GM21515 (cell line): Measurements from ENCODE around the gene GTF2F1.
"Not testable (repeated sequence)": the region's sequence is repeated elsewhere in the genome, so short reads cannot be mapped to it uniquely, and the experiment has no call there.

Source experiments
- ATAC-seq: cut with Tn5 transposase; IDR thresholded peaks from one replicate; pipeline ENCODE4 v1.9.1; 2021; ENCODE audit not compliant: unreplicated experiment

Gene GTF2F1, protein sequence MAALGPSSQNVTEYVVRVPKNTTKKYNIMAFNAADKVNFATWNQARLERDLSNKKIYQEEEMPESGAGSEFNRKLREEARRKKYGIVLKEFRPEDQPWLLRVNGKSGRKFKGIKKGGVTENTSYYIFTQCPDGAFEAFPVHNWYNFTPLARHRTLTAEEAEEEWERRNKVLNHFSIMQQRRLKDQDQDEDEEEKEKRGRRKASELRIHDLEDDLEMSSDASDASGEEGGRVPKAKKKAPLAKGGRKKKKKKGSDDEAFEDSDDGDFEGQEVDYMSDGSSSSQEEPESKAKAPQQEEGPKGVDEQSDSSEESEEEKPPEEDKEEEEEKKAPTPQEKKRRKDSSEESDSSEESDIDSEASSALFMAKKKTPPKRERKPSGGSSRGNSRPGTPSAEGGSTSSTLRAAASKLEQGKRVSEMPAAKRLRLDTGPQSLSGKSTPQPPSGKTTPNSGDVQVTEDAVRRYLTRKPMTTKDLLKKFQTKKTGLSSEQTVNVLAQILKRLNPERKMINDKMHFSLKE

DNA sequence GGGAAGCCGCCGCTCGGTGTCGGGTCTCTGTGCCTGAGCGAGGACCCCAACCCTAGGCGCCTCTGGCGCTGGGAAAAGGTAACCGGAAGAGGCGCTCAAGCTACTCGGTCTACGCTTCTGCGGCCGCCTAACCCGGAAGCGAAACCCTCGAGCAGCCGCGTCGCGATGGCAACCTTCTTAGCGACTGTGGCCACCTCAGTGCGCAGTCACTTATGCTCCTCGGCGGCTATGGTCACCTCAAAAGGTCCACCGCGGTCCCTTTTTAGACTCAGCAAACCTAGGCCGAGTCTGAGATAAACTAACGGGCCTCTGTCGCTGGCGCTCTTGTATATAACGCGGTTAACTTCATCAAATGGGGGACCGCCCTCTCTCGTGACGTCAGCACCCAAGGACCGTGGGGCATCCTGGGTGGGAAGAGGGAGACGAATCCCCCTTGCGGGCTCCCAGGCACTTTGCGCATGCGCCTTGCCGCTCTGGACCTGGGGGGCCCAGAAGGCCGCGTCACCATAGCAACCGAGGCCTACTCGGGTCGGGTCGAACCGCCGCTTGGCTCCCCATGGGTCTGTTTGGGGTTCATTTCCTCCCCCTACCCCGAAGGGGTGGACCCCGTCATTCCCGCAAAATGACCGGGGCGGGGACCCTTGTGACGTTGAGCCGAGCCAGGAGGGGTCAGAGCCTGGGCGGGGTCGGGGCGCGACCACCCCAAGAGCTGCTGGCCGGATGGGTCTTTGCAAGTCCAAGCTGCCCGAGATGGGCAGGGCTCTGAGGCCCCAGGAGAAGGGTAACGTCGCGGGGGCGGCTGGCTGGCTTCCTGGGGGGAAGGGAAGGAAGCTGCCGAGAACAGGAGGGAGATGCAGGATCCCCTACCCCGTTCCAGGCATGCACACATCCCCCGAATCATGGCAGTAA, at the start of gene GTF2F1:
TSS of gene GTF2F1 (minus strand) at position 91 of the 909 bp plus-strand sequence. CDS start 169 bp downstream, outside the sequence.
- ATAC-seq = peak; percentile 80

DNA sequence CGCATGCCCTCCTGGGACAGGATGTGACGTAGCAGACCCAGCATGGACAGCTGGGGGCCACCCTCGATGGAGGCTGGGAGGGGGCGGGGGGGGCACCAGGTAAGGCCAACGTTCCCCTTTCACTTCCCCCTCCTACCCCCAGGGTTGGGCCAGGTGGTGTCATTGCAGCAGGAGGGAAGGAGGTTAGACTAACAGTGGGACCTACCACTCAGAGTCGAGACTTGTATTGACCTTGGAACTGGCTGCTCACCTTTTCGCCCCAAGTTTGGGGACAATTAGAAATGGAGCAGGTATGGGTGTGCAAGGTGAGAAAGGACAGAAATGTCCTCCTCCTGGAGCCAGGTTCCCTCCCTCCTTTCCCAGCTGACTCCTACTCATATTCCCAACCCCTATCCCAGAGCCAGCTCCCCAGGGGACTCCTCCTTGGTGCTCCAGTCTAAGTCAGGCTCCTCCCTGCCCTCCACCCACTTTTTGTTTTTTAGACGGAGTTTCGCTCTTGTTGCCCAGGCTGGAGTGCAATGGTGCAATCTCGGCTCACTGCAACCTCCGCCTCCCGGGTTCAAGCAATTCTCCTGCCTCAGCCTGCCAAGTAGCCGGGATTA, 49.2 kb upstream of the GTF2F1 start:
- ATAC-seq = no peak

DNA sequence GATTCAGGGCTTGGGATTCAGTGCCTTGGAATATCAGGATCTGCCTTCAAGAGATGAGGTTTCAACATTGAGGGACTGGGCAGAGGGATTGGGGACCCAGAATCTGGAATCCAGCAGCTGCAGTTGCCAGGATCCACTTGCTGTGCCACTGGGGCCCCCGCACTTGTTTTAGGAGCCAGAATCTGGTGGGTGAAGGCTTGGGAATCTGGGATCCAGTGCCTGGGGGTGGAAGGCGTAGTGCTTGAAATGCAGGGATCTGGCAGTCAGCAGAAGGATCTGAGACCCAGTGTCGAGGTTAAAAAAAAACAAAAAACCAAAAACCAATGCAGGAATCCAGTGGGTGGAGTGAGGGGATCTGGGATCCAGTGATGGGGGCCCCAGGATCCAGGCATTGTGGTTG, 47.9 kb upstream of the GTF2F1 start:
- ATAC-seq = no peak

DNA sequence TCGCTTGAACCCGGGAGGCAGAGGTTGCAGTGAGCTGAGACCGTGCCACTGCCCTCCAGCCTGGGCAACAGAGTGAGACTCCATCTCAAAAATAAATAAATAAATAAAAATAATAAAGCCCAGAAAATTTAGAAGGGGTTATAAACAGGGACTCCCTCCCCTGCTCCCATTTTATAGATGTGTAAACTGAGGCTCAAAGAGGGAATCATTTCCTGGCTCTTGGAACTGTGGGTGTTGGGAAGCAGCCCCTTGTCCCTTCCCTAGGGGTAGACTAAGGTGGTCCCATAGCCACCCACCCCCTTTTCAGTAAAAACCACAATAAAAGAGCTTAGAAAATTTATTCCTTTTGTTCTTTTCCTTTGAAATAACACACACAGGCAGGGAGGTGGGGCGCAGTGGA, 46.8 kb upstream of the GTF2F1 start:
- ATAC-seq = no peak

DNA sequence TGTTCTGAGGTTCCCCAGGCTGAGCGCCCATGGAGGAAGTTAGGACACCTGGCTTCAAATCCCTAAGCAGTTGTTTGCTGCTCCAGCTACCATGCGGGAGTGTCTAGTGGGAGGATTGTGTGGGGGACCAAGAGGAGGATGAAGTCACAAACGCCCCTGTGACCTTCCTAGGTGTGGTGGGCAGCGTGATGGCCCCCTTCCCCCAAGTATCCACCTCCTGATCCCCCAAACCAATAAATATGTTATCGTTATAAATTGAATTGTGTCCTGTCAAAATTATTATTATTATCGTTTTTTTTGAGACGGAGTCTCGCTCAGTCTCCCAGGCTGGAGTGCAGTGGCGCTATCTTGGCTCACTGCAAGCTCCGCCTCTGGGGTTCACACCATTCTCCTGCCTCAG, 40.7 kb upstream of the GTF2F1 start, which contains the start of gene SLC25A41:
TSS of gene SLC25A41 (minus strand) at position 101 of the 400 bp plus-strand sequence. CDS start at position 31, 70 bp downstream.
- ATAC-seq = no peak

DNA sequence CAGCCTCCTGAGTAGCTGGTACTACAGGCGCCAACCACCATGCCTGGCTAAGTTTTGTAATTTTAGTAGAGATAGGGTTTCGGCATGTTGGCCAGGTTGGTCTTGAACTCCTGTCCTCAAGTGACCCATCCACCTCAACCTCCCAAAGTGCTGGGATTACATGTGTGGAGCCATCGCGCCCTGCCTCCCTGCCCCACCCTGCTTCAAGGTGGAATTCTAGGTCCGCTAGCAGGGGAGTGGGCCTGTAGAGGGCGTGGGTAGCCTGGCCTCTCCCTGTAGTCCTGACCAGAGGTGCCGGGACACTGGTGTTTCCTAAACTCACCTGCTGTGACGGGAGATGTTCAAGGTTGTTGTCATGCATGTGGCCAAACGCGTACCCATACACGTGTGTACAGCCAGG, 40.2 kb upstream of the GTF2F1 start:
- ATAC-seq = no peak

DNA sequence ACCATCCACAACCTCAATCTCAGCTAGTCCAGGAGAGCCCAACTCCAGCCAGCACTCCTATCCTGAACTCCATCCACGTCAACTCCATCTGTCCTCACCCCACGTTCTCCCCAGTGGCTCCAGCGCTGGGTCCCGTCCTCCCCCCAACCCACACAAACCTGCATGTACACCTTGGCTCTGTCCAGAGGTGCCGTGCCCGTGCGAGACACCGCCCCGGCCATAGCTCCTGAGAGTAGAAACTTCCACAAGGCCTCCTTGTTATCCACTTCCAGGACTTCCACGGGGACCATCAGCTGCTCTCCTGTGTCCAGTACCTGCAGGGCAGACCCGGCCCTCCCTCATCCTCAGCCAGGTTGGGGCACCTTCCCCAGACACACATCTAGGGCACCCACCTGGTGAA, 38.9 kb upstream of the GTF2F1 start:
- ATAC-seq = no peak

DNA sequence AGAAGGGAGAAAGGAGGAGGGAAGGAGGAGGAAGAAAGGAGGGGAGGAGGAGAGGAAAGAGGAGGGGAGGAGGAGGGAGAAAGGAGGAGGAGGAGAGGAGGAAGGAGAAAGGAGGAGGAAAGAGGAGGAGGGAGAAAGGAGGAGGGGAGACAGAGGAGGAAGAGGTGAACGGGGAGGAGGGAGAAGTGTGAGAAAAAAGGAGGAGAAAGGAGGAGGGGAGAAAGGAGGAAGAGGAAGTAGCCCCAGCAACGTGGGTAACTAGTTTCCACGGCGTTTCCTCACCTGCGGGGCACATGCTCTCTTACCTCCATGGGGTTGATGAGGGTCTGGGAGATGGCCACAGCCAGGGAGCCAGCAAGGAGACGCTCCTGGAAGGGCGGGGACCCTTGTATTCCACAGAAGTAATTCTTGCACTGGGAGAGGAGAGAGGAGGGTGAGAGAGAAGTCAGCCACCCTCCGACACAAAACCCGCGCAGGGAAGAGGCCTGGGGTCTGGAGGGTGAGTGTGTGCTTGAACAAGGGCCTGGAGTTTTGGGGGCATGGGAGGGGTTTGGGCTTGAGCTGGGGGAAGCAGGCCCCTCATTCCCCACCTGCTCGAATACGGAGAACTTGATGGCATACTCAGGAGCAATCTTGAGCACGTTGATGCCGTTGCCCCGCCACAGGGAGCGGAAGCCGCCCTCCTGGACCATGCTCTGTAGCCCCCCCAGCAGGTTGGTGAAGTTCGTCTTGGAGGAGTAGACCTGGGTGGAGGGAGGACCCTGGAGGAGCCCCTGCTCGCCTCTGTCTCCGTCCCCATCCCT, 36.7 kb upstream of the GTF2F1 start:
- no peak for ATAC-seq

DNA sequence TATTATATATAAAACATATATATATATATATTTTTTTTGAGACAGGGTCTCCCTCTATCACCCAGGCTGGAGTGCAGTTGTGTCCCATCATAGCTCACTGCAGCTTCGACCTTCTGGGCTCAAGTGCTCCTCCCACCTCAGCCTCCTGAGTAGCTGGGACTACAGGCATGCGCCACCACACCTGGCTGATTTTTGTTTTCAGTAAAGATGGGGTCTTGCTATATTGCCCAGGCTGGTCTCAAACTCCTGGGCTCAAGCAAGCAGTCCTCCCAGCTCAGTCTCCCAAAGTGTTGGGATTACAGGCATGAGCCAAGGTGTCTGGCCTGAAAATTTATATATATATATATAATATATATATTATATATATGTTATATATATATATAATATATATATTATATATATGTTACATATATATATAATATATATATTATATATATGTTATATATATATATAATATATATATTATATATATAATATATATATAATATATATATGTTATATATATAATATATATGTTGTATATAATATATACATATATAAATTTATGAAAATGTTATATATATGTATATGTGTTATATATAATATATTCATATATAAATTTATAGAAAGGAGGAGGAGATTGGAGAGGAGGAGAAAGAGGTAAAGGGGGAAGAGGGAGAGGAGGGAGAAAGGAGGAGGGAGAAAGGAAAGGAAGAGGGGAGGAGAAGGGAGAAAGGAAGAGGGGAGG, 35.9 kb upstream of the GTF2F1 start:
- not testable (repeated sequence) for ATAC-seq

DNA sequence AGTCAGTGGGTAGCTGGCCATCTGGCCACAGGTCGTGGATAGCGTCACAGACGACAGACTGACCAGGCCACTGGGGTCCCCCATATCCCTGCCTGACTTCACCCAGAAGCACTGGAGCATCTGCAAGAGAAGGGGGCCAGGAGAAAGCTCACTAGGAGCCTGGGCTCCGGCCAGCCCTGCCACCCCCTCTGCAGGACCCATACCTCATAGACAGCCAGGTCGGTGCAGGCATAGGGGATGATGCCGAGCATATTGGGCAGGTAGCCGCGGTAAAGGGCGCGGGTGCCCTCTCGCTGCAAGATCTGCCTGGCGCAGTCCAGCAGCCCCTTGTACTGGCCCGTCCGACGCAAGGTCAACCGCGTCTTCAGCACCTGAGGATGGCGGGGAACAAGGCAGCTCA, 34.2 kb upstream of the GTF2F1 start:
- ATAC-seq = no peak

DNA sequence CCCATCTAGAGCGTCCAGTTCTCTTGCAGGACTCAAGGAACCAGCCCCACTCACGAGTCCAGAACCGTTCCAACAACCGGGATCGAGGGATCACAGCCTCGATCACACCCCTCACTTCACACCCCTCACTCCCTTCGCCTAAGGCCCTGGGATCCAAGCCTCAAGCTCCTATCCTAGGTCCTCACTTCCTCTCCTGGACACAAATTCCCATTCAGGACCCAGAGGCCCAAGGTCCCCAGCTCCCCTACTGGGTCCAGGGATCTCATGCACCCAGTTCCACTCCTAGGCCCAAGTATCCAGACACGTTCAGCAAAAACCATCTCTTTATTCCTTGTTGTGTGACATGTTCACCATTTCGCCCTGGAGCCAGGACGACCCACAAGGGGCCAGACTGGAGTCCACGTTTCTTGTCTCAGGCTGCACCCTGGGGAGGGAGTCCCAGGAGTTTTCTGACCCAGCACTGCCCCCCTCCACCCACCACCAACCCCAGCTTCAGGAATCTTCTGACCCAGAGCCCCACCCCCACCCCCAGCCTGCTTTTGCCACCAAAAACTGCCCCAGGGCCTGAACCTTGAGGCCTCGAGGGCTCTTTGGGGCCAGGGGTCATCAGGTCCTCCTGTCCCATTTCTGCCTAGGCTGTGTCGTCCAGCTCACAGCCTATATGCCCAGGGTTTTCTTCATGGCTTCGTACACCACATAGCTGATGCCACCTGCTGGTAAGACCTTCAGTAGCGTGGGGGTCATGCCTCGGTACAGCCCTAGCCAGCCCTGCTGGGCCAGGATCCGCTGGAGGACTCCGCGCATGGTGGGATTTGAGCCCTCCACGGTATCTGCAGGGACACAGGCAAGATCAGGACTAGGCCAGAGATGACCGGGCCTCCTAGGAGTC, 33.0 kb upstream of the GTF2F1 start:
- ATAC-seq = no peak

DNA sequence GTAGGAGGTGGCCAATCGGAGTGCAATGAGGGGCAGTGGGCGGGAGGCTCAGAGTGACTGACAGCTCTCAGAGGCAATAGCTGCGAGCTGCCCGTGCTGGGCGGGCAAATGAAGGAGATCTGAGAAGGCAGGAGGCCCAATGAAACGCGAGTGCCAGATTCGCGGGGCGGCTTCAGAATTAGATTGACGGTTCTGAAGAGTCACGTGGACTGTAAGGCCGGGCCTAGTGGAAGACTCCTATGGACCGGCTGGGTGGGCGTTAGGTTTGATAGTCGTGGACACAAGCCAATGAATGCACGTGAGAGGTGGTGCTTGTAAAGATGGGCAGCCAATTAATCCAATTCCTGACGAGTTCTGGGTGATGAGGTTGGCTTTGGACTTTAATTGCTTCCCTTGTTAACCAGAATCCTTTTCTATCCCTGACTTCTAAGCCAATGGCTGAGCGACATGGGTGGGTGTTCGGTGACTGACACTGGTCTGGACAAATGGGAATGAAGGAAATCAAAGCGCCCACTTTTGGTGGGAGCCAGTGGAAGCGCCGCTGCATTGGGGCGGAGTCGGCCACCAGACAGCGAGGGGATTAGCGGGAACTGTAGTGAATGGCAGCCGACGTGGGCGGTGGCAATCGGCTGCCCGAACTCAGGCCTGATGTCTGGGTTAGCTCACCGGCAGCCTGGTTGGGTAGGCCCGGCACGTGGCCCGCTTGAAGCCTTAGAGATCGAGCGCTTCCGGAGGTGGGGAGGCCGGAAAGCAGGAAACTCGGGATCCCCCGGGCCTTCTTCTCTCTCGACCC, 32.2 kb upstream of the GTF2F1 start:
- peak; percentile 79 for ATAC-seq

DNA sequence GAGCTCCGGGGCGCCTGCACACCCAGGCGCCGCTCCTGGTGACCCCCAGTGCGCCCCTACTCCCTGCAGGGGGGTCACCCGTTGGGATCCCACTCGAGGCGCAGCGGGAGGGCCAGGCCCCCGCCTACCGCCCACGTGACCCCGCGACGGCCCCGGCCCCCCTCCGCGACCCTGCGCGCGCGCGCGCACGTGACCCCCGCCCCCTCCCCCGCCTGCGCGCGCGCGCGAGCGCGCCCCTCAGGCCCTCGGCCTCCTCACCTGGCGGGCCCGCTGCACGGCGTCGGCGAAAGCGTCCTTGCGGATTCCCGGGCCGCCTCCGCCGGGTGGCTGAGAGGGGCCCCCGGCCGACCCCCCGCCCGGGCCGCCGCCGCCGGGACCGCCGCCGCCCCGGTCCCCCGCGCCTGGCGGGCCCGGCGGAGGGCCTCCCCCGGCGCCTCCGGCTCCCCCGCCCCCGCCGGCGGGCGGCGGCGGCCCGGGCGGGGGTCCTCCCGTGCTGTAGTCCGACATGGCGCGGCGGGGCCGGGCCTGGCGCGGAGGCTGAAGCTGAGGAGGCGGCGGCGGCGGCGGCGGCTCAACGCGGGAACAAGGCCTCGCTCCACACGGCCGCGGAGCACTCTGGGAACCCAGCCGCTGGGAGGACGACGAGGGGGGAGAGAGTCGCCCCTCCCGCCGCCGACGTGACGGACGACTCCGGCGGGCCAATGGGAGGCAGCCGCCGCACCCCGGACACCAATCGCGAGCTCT, 31.4 kb upstream of the GTF2F1 start, which contains the start of gene KHSRP:
TSS of gene KHSRP (minus strand) at position 617 of the 744 bp plus-strand sequence. CDS start at position 507, 110 bp downstream.
- no peak for ATAC-seq

DNA sequence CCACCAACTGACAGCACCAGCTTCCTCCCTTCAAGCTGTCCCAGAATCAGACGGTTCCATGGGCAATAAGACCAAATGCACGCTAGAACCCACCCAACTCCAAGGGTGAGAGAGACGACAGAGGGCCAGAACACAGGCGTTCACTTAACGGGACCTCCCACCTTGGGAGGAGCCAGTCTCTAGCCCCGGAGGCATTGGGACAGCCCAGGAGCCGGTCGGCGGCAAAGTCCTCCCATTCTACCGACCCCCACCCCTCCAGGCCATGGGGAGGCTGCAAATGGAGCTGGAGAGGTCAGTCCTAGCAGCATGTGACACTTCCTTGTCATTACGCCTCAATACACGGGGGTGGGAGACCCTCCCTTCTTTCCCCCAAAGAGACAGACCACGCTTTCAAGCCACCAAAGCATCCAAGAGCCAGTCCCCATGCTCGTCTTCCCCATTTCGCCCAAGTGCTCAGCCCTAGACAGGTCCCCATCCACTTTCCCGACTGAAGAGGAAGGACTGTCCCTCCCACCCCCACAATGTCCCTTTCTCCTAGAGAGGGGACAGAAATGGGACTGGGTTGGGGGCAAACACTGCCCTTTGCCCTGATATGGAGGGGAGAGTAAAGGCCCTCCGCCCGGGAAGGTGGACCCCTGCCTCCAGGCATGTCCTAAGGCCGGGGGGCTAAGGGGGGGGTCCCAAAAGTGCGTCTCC, 30.7 kb upstream of the GTF2F1 start:
- ATAC-seq = no peak

DNA sequence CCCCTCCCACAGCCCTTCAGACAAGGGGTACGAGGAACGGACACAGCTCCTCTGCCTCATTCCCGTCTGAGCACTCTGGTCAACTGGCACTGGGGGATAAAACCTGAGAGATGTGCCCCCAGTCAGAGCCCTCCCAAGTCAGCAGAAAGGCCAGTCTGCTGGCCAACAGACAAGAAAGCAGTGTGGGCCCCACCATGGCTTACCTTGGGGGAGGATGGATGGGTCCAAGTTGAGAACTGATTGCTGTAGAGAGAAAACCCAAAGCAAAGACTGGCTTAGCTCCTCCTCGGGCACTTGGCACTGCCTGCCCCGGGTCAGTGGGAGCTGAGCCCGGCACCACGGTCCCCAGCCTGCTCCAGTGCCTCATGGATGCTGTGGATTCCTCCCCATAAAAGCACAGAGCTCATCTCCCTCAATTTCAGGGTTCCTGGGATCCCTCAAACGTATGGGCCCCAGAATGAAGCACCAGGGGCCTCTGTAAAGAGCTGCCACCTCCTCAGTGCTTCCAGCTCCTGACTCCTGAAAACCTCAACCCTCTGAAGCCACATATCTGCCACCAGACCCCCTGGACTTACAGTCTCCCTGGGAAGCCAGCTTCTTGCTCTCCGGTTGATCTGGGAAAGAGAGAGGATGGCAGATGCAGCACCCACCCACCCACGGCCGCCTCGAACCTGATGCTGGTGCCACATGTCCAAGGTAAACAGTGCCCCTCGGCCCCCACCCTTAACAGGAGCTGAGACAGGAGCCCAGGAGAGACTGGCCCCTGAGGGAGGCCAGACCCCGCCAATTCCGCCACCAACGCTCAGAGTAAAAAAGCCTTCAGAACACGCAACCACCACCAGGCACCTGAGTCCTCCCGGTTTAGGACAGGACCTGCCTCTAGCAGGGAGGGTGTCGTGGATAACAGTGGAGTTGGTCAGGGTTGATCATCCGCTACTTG, 28.4 kb upstream of the GTF2F1 start:
- no peak for ATAC-seq
